CD14-positive monocyte (primary cell): ENCODE results near the gene MCCC1. TPM values are rescaled to one million over a fixed set of nuclear protein-coding genes. Genes with fewer than 3 reads are reported as not detected.
A peak's percentile ranks its signal among the peaks of the same experiment; 100 is the strongest.

Source experiments
- DNase-seq, 3 donors: peaks; one replicate each; pipeline ENCODE4 v3.0.0-alpha.2; 2011 to 2022
- H2AFZ ChIP-seq: 2 replicates; pipeline ENCODE4 v1.6.0; 2012; ENCODE audit warnings: mild to moderate bottlenecking, low read depth, low read length, inconsistent platforms; ENCODE audit not compliant: insufficient read depth, poor library complexity, severe bottlenecking
- H3K27ac ChIP-seq, 2 donors: 1 replicate in 1 of 2; 2 replicates in 1 of 2; pipeline ENCODE4 v1.5.1; 2012 to 2013; ENCODE audit warnings: low read length in 2 of 2, control low read depth in 1 of 2, inconsistent platforms in 1 of 2, low read depth in 1 of 2, mild to moderate bottlenecking in 1 of 2
- H3K27me3 ChIP-seq, 2 donors: one replicate each; pipeline versions ENCODE4 v1.6.0 to v1.6.1; 2011 to 2013; ENCODE audit warnings: low read length in 2 of 2; ENCODE audit not compliant: control insufficient read depth in 2 of 2, insufficient read depth in 2 of 2
- H3K36me3 ChIP-seq, 2 donors: replicated peaks in 1 of 2; 1 replicate in 1 of 2; 2 replicates in 1 of 2; pipeline versions ENCODE4 v1.5.1 to v1.6.1; 2012 to 2013; ENCODE audit warnings: low read length in 2 of 2, control low read depth in 1 of 2, inconsistent platforms in 1 of 2, mild to moderate bottlenecking in 1 of 2; ENCODE audit not compliant: insufficient read depth in 2 of 2, control insufficient read depth in 1 of 2
- H3K4me1 ChIP-seq, 2 donors: 1 replicate in 1 of 2; 2 replicates in 1 of 2; pipeline versions ENCODE4 v1.5.1 to v1.6.1; 2012 to 2013; ENCODE audit warnings: low read length in 2 of 2, control low read depth in 1 of 2, inconsistent platforms in 1 of 2, mild to moderate bottlenecking in 1 of 2, moderate library complexity in 1 of 2; ENCODE audit not compliant: insufficient read depth in 2 of 2, control insufficient read depth in 1 of 2
- H3K4me2 ChIP-seq: replicated peaks from 2 replicates; pipeline ENCODE3; 2012; ENCODE audit warnings: low read length, moderate library complexity, mild to moderate bottlenecking; ENCODE audit not compliant: poor library complexity, severe bottlenecking; ENCODE audit errors: extremely low read depth
- H3K4me3 ChIP-seq, 3 experiments: fragments of 200-600 bp in 1 of 3; sonication (generic) in 1 of 3; replicated peaks in 1 of 3; 1 replicate in 2 of 3; 2 replicates in 1 of 3; pipeline ENCODE4 v1.5.1; 2011 to 2013; ENCODE audit warnings: low read length in 3 of 3, mild to moderate bottlenecking in 3 of 3, control low read depth in 2 of 3, low read depth in 2 of 3, inconsistent platforms in 1 of 3, moderate library complexity in 1 of 3
- H3K79me2 ChIP-seq: 2 replicates; pipeline ENCODE4 v1.6.0; 2012; ENCODE audit warnings: mild to moderate bottlenecking, control low read depth, inconsistent platforms, low read length, moderate library complexity; ENCODE audit not compliant: insufficient read depth
- H3K9ac ChIP-seq: 2 replicates; pipeline ENCODE4 v1.6.0; 2017; ENCODE audit warnings: low read length, mild to moderate bottlenecking; ENCODE audit not compliant: insufficient read depth, poor library complexity, severe bottlenecking
- H3K9me3 ChIP-seq, 2 donors: replicated peaks in 1 of 2; 1 replicate in 1 of 2; 2 replicates in 1 of 2; pipeline versions ENCODE4 v1.5.1 to v1.6.1; 2012 to 2013; ENCODE audit warnings: low read length in 2 of 2, control low read depth in 1 of 2; ENCODE audit not compliant: control insufficient read depth in 1 of 2, insufficient read depth in 1 of 2
- H4K20me1 ChIP-seq: 2 replicates; pipeline ENCODE4 v1.6.0; 2012; ENCODE audit warnings: mild to moderate bottlenecking, low read length, control low read depth, moderate library complexity; ENCODE audit not compliant: insufficient read depth
- H3K27ac Mint-ChIP-seq, 7 donors: one replicate each; pipeline ENCODE4 v1.8.0; 2020; ENCODE audit warnings: mild to moderate bottlenecking in 7 of 7, mixed read lengths in 7 of 7, moderate library complexity in 6 of 7, inconsistent platforms in 2 of 7
- H3K27me3 Mint-ChIP-seq, 3 donors: one replicate each; pipeline ENCODE4 v1.8.0; 2021 to 2022; ENCODE audit warnings: low read depth in 3 of 3, mild to moderate bottlenecking in 3 of 3, mixed read lengths in 3 of 3, moderate library complexity in 3 of 3, inconsistent platforms in 1 of 3
- H3K36me3 Mint-ChIP-seq, 2 donors: one replicate each; pipeline ENCODE4 v1.8.0; 2020; ENCODE audit warnings: mixed read lengths in 2 of 2, inconsistent platforms in 1 of 2, mild to moderate bottlenecking in 1 of 2
- H3K4me1 Mint-ChIP-seq: one replicate; pipeline ENCODE4 v1.8.0; 2020; ENCODE audit warnings: mild to moderate bottlenecking, mixed read lengths
- H3K4me3 Mint-ChIP-seq, 2 donors: one replicate each; pipeline ENCODE4 v1.8.0; 2020; ENCODE audit warnings: mild to moderate bottlenecking in 2 of 2, mixed read lengths in 2 of 2, moderate library complexity in 1 of 2
- H3K9me3 Mint-ChIP-seq, 7 donors: one replicate each; pipeline ENCODE4 v1.8.0; 2020 to 2022; ENCODE audit warnings: mixed read lengths in 7 of 7, mild to moderate bottlenecking in 6 of 7, moderate library complexity in 6 of 7, inconsistent platforms in 2 of 7
- CTCF ChIP-seq: fragments of 200-600 bp; IDR thresholded peaks from one replicate; pipeline ENCODE4 v1.8.0; 2022; ENCODE audit warnings: antibody characterized with exemption, mild to moderate bottlenecking
- WGBS: methylation state at CpG from one replicate; pipeline ENCODE4 v1.1.5; 2013; ENCODE audit warnings: missing lambda C conversion rate; ENCODE audit not compliant: insufficient coverage; 5-methylcytosine and 5-hydroxymethylcytosine counted together
- intact Hi-C, 2 donors: fragments of 100-400 bp; cut with micrococcal nuclease; formaldehyde crosslinking; loops; one replicate each; pipeline versions ENCODE4 v1.15.0 to v1.15.1; 2023
- polyA plus RNA-seq, 3 donors: library from polyadenylated mRNA; depleted of rRNA in 1 of 3; unstranded in 2 of 3; stranded (reverse) in 1 of 3; fragments of 300-500 nt in 2 of 3; fragments of >200 nt in 1 of 3; fragmentation: Illumina TruSeq in 2 of 3; gene quantifications; 1 replicate in 2 of 3; 2 replicates in 1 of 3; pipeline ENCODE4 v1.2.3, GENCODE V29; 2012 to 2021

MCCC1 gene
- polyA plus RNA-seq, 3 donors, result 13.9 to 18.4 (median 16.0) TPM

DNA sequence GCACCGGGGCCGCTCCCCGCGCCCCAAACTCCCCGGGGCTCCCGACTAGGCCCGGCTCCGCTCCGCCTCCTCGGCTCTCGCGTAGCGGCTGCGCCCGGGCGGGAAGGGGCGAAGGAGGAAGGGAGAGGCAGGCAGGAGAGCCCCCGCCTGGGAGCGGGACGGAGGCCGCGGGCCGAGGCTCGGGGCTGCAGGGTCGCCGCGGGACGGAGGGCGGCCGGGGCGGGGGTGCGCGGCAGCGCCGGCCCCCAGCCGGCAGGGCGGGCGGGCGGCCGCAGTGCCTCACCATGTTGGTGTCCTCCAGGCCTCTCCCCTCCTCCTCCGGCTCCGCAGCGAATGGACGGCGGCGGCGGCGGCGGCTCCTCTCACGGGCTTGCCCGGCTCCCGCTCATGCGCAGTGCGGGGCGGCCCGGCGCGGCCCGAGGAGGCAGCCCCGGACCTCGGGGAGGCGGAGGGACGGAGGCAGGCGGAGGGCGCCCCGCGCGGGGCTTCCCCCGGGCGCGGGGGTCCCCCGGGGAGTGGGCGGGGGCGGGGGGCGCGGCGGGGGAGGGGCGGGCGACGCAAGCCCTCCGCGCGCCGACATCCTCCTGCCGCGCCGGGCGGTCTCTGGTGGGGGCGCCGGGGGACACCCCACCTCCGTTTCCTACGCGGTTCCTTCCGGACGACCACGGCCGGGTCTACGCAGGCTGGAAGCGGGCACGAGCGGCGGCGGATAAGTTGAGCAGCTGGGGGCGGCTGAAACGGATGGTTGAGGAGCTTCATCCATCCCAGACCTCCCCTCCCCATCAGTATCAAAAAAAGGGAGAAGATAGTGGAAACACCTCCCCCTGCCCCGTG is 118.9 kb downstream of the MCCC1 start, which contains the start of gene DCUN1D1:
TSS of gene DCUN1D1 (minus strand) at position 335 of the 834 bp plus-strand sequence. CDS start at position 286, 49 bp downstream.
- Histone ChIP-seq H4K20me1 (peaks cover 40% of the 10 kb centered on the region), H3K9ac (peak within 1 kb of the TSS; percentile 83), H3K4me3 (peak within 1 kb of the TSS; percentile 91 to 99 (median 95)), H3K4me2 (peak within 1 kb of the TSS; percentile 92), H3K4me1 (peaks cover 14 to 26% of the 10 kb centered on the region in 2 donors), H3K9me3 (no peaks in the 10 kb centered on the region), H3K79me2 (peaks cover 45% of the 10 kb centered on the region), H3K27me3 (no peaks in the 10 kb centered on the region), H3K27ac (peak within 1 kb of the TSS; percentile 85 to 86), H3K36me3 (no peaks in the 10 kb centered on the region), H2AFZ (peak within 1 kb of the TSS; percentile 90)
- under 1% methylated on average over 70 of the region's 106 CpGs for WGBS
- intact Hi-C loops, result no loop called here
- H3K27me3 Mint-ChIP-seq, result no peaks in the 10 kb centered on the region
- peak within 1 kb of the TSS; percentile 95 for H3K4me3 Mint-ChIP-seq
- DNase-seq, result peak; percentile 74 to 83 (median 76)
- no peaks in the 10 kb centered on the region for H3K9me3 Mint-ChIP-seq
- H3K27ac Mint-ChIP-seq, result peak within 1 kb of the TSS; percentile 83 to 94 (median 89)
- H3K4me1 Mint-ChIP-seq, result peaks cover 36% of the 10 kb centered on the region
- peaks cover 0 to 1% of the 10 kb centered on the region in 2 donors for H3K36me3 Mint-ChIP-seq
- no peak for TF ChIP-seq CTCF

DNA sequence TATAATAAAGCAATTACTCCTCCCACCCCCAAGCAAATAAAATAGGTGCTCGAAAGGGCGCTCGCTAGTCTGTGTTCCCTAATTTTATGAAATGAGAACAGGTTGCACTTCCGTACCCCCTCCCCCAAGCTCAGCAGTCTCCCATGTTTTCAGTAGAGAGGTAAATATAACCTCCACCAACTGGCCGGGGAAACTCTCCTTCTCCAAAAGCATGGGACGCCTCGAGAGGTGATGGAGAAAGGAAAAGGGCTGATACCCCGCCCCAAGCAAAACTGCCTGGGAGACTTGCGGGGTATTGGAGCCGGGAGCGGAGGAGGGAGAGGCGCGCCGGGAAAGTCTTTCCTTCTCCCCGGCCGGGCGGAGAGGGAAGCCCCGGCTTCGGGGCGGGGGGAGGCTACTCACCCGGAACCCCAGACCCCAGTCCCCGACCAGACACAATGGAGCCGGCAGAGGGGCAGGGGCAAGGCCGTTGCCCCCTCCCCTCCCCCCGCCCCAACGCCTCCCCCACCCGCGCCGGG is 119.6 kb downstream of the MCCC1 start:
- 0% methylated on average over 13 of the region's 29 CpGs for WGBS
- Histone ChIP-seq H3K9me3 (no peaks in the 10 kb centered on the region), H3K4me2 (peak overlapping the region; percentile 92), H3K79me2 (peaks cover 52% of the 10 kb centered on the region), H3K4me1 (peaks cover 14 to 26% of the 10 kb centered on the region in 2 donors), H3K27me3 (no peaks in the 10 kb centered on the region), H2AFZ (peak overlapping the region; percentile 88), H3K27ac (peak overlapping the region; percentile 85 to 86), H3K36me3 (no peaks in the 10 kb centered on the region), H3K9ac (peak overlapping the region; percentile 83), H3K4me3 (peak overlapping the region; percentile 91 to 99 (median 95)), H4K20me1 (peaks cover 46% of the 10 kb centered on the region)
- no peak for TF ChIP-seq CTCF
- Mint-ChIP-seq H3K9me3 (no peaks in the 10 kb centered on the region), H3K4me3 (peak overlapping the region; percentile 95), H3K27ac (peak overlapping the region; percentile 83 to 94 (median 89)), H3K36me3 (peaks cover 0 to 2% of the 10 kb centered on the region in 2 donors), H3K27me3 (no peaks in the 10 kb centered on the region), H3K4me1 (peaks cover 36% of the 10 kb centered on the region)
- DNase-seq, result peak in 2 of 3 donors; percentile 39 to 44
- intact Hi-C loops, result no loop called here
